Renal cortical epithelial cell (primary cell): ENCODE measurements around the gene NOSTRIN. TPM values are rescaled to one million over a fixed set of nuclear protein-coding genes. Genes with fewer than 3 reads are reported as not detected.
A peak's percentile ranks its signal among the peaks of the same experiment; 100 is the strongest.
"Not testable (repeated sequence)": the region's sequence is repeated elsewhere in the genome, so short reads cannot be mapped to it uniquely, and the experiment has no call there.

Experiments used
- DNase-seq: peaks from one replicate; pipeline ENCODE4 v3.0.0-alpha.2; 2011; ENCODE audit warnings: low read depth
- total RNA-seq: library from RNA; depleted of rRNA; stranded (reverse); fragments of >200 nt; gene quantifications from 2 replicates; pipeline ENCODE4 v1.2.3, GENCODE V29; 2014

The NOSTRIN gene
- total RNA-seq, 1 donor from 2014 or later, result 3.1 TPM

DNA sequence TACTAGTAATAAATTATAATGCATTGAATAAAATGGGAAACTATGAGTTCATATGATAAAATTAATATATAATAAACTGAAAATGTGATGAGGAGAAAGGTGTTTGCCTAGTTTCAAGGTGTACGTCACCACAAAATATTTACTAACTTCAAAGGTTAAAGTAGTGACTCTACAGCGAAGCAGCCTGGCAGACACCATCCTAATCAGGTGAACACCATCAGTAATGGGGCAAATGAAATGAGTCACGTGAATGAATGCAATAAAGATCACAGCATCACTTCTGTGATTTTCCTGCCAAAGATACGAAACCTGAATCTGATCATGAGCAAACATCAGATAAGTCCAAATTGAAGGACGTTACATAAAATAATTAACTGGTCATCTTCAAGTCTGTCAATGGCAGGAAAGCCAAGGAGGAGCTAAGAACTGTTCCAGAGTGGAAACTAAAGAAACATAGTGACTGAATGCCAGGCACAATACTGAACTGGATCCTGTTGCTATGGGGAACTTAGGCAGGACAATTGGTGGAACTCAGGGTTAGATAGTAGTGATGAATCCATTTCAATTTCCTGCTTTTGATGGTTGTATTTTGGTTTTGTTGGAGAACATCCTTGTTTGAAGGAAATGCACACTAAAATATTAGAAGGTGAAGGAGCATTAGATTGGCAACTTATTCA, 12.1 kb upstream of the NOSTRIN start:
- no peak for DNase-seq

DNA sequence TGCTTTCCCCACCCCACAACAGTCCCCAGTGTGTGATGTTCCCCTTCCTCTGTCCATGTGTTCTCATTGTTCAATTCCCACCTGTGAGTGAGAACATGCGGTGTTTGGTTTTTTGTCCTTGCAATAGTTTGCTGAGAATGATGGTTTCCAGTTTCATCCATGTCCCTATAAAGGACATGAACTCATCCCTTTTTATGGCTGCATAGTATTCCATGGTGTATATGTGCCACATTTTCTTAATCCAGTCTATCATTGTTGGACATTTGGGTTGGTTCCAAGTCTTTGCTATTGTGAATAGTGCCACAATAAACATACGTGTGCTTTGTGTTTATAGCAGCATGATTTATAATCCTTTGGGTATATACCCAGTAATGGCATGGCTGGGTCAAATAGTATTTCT, 11.3 kb upstream of the NOSTRIN start:
- DNase-seq, result not testable (repeated sequence)

DNA sequence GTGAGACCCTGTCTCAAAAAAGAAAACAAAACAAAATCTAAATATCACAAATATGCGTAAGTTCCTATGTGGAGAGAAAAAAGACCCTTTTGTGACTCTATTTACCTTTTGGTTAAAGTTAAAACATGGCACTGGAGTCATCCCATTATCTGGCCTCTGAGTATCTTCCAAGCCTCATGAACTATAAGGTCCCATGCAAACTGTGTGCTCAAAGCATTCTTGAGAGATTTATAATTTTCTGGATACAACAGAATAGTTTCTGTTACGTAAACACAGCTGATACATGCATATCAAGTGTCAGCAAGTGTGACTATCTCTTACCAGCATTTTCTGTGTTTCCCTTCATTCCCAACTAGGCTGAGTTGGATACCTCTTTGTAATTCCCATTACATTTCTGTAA, 8.8 kb upstream of the NOSTRIN start:
- no peak for DNase-seq

DNA sequence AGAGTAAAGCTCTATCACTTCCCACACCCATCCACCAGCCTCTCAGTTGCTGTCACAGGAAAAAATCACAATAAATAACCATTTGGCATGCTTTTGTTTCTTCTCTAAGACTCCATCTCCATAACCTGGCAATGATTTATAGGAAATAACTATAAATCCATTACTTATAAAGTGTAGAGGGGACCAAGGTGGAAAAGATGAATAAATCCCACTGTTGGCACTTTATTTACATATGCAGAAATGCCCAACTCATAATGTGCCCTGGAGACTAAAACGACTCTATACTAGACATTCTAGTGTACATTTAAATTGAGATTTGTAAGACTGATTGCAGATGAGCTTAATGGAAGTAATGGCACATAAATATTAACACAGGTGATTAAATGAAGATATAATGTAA, 7.5 kb upstream of the NOSTRIN start:
- peak; percentile 71 for DNase-seq

DNA sequence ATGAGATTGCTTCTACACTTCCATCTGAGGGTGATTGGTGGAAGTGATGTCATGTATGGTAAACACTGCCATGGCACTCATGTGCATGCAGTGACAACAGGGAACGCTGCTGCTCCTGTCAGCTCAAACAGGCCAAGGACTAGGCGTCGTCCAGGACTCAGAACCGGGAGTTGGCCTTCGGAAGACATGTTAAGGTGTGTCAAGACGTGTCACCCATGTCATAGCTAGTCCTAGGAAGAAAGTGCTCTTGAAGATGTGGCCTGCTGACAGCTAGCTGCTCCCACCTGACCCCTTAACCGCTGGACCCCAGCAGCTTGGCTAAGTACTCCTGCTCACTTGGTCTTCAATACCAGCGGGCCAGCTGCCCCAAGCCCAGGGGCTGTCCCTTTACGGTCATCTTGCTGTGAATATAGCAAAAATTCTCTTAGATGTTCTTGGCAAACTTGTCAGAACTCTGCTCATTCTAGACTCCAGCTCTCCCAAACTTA, 6.3 kb upstream of the NOSTRIN start:
- DNase-seq, result no peak

DNA sequence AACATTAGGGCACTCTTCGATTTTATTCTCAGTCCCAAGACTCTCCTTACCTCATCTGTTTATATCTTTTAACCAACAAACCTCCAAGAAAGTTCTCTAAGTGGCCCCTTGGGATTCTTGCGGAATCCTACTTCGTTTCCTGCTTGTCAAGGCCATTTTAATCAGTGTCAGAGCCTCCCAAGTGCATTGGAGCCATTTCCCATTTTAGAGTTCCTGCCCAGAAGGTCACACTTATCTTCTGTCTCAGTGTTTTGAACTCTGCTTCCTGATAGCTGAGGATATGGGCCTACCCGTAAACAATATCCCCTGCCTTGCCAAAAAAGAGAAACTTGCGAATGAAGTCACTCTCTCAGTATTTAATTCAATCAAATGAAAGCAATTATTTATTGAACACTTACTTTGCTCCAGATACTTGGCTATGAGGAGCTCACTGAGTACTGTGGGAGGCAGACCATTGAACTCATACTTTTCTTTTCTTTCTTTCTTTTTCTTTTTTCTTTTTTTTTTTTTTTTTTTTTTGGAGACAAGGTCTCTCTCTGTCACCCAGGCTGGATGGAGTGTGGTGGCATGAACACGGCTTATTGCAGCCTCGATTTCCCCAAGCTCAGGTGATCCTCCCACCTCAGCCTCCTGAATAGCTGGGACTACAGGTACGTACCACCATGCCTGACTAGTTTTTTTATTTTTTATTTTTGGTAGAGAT, 5.7 kb upstream of the NOSTRIN start:
- no peak for DNase-seq

DNA sequence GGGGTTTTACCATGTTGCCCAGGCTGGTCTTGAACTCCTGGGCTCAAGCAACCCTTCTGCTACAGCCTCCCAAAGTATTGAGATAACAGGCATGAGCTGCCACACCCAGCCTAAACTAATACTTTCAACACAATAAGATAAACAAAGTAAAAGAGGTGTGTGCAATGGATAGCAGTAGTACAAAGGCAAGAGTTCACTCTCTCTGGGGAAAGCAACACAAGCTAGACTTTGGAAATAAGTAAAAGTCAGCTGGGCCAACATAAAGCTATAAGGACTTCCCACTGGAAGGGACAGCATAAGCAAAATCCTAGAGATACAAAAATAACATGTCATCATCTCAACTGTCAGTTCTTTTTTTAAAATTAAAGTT, 5.2 kb upstream of the NOSTRIN start:
- no peak for DNase-seq

DNA sequence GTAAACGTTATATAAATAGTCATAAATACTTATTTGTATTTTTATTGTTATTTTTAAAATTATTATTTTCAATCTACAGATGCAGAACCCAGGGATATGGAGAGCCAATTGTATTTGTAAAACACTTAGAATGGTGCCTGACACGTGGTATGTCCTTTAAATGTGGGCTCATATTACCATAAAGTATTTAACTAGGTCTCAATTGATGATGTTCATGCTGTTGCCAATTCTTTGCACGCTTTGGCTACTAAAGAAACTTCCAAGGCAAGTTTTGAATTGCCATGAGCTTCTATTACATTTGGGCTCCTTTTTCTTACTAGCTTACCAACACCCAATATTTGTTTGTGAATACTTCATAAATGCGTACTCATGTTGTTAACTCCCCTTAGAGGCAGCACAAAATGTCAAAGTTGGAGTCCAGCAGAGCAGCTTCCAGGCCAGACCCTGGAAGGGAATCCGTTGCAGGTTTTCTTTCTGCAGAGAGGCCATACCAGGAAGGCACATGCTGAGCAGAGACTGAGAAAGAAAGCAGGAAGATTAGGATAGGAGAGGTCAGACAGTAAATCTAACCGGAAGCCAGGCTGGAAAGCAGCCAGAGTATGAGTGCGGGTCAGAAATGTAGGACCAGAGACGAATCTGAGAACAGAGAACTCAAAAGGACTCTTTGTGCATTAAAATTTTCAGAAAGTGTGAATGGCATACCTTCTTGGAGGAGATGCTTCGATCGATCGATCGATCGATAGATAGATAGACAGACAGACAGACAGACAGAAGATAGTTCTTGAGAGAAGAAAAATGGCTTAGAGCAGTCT, 4.2 kb upstream of the NOSTRIN start:
- DNase-seq, result no peak

DNA sequence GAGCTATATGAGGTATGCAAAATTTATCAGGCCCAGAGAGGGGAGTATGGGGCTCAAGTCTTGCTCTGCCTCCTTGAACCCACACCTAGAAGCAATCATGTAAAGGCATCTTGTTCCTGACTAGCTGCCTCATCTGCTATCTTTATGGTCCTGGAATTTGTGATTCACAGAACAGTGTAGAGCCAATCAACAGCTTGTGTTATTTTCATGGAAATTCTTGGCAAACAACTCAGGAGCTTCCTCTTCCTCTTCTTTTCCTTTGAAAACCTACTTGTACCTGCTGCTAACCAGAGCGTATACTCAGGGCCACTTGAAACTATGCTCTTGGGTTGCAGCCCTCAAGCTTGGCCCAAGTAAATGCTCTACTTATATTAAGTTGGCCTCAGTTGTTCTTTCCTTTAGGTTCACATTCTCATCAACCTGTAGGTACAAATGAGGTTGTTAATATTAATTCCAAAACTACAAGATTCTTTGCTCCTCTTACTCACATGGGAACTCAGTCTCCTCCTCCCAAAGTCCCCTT, 3.5 kb upstream of the NOSTRIN start:
- DNase-seq, result no peak

DNA sequence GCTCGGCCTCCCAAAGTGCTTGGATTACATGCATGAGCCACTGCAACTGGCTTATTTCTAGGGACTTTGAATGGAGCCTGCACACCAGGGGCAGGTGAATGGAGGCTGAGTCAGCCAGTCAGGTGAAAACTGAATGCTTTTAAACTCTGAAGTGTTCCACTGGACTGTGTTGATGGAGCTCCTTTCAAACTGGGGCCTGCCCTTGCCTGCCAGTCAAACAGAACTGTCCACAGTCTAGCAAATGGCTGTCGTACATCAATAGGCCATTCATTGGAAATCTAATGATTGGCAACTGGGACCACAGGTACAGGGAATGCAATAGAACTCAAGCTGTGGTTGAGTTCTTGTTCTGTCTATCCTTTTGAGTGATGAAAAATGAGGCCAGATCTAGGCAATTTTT, 966 bp upstream of the NOSTRIN start:
- no peak for DNase-seq

DNA sequence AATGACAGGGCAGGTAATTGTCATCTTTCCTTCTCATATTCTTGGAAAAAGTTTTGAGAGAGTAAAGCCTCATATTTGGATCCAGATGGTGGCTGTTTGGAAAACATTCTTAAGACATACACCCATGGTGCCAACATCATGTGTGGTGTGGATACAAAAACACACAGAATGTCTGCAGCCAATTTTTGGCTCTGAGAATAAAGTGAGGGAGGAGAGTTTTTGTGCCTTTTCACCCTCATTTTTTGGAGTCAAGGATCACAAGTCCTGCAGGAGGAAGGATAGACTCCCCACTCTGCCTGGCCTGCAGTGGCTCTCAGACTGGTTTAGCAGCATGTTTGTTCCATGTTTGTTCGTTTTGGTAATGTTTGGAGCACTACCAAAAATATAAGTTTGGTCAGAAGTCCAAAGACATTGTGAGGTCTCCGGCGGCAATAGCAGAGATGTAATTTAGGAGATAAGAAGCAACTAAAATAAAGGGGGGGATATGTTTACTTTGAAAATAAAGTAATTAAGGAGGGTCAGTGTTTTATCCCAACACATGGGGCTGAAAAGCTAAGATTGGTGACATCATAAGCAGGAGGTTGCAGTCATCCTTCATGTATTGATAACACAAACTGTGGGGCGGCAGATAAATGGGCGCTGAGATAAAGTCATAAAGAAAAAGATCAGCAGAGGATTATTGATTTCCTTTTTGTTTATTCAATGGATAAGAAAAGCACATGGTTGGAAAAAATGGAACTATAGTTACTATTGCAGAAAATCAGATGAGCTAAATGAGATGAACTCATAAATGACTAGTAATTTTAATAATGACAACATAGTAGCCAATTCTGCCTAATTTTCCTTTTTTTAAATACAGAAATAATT, 655 bp downstream of the NOSTRIN start:
- no peak for DNase-seq

DNA sequence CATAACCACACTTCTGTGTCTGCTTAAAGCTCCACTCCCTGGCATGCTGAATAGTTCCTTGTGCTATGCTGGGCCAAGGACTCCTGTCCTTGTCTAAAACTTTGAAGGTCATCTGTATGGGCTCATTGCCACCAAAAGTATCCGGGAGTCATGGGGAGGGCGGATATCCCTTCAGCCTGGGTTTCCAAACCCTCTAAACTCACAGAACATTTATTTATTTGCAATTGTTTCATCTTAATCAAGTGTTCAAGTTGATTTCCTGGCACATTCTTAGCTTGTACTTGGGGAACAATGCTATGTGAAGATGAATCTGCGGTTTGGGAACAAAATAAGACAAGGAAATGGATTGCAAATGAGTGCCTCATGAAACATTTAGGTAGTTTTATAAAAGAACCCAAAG, 1.8 kb downstream of the NOSTRIN start:
- no peak for DNase-seq

DNA sequence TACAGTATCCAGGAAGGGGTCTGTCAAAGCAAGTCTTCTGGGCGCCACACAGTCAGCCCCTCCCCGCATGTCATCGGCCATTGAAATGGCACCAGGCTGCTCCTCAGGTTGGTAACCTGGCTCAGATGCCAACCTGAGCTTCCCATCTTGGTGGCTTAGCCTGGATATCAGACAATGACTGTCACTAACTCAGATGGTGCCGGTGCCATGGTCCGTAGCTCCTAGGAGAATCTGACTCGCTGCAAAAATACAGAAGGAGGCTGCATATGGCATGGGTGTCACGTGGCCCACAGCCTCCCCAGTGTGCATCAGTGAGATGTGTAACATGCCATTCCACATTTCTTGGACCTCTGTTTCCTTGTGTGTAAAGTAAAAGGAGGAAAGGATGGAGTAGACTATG, 3.2 kb downstream of the NOSTRIN start:
- no peak for DNase-seq

DNA sequence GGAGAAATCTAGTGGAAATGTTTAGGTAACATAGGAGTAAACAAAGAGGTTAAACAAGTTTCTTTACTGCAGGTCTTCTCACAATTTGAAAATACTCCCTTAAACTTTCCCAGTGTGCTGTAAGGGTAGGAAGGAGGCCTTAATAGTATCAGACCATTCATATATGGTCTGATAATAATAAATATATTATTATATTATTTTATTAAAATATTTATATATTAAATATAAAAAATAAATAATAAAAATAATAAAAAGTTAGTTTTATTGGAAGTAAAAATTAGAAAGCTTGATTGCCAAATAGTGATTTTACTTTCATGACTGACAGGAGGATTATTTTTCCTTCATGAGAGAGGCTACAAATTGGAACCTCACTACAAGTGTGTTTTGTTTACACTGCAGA, 7.1 kb downstream of the NOSTRIN start:
- no peak for DNase-seq

DNA sequence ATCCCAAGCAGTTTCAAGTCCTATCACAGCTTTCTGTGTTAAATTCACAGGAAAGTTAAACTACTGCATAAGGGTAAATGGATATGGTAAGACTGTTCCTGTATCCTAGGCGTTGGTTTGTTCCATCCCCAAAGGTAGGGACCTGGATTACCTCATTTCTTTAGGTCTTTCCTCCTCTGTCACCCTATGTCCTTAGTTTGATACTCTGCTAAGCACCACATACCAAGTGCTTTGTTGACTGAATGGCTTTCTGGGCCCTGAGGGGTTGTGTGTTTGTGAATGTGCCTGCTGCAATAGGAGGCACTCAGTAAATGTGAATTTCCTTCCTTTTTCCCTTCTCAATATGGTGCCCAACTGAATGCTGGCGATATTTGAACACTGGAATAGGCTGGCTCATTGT, 7.8 kb downstream of the NOSTRIN start:
- DNase-seq, result no peak

DNA sequence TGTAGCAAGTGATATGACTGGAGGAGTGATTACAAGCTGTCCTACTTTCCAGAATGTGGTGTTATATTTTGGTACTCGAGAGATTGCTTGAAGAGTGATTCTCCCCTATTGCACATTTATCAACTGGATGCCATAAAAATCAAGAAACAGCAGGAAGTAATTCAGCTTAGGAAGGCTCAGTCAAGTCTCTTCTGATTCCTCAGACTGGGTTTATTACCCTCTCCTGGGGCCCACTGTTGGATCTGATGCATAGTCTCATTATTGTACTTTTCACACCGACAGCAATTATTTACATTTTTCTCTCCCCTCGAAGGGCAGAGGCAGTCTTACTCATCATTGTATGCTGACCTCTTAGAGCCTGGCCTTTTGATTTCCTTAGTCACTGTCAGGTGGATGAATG, 9.3 kb downstream of the NOSTRIN start:
- DNase-seq, result no peak

DNA sequence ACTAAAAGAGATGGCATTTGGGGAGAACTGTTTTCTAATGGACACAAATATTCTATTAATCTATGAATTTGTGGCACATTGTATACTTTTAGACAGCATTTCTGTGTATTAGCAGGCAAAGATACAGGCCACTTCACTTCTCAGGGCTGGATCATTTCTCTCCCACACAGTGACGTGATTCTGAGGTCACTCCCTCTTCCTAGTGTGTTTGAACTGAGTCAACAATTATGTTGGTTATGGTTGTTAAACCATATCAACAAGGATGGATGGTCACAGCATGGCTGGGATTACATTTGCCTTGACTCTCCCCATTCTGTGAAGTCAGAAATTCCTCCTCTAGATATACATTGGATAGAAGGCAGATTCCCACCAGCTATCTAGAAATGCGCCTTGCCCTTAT, 11.6 kb downstream of the NOSTRIN start:
- peak; percentile 72 for DNase-seq

DNA sequence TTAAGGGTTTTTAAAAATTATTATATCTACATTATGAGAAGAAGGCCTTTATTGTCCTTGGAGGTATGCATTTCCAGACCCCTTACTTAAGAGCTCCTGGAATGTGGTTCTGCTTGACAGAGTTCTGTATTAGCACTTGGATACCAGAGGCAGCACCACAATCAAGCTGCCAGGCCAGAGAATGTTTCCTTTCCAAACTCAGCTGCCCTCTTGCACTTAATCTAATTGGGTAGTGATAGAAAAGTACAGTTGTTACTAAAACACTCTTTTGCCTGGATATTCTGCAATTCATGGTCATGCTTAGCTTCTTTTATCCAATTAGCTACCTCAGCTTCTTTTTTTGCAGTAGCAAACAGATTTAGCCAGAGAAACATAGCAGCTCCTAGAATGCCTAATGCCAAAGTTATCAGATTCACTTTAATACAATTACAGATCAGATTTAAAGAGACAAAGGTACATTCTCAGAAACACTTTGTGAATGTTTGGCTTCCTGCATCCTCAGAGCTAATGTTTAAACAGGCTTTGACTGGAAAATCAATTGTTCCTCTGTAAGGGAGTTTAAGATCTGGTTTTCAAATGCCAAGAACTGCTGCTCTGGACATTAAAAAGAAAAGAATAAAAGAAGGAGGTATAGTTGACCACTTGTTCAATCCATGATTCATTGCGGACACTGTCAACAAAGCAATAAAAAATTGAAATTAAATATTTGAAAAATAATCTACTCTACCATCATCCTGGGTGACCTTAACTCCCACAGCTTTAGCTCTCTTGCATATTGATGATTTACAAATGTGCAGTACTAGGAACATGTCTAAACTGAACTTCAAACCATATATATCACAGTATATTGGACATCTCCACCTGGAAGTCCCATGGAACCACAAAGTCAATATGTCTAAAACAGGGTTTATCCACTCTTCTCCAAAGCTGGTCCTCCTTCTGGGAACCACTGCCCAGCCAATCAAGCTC, 12.8 kb downstream of the NOSTRIN start:
- DNase-seq, result peak; percentile 91

DNA sequence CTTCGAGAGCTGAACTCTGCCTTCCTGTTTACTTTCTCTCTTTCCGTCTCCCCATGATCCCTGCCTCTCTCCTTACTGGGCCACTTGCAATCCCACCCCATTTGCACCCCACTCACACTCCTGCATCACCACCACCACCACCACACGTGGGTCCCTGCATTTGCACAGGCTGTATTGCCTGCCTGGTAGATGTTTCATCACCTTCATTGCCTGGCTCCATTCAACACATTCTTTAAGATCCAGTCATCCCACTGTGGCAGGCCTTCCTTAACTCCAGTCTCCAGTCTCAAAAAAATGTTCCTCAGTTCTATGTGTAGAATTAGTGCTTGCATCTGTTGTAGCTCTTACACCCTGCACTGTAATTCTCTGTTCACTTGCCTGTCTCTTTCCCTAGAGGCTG, 13.9 kb downstream of the NOSTRIN start:
- DNase-seq, result peak; percentile 95

DNA sequence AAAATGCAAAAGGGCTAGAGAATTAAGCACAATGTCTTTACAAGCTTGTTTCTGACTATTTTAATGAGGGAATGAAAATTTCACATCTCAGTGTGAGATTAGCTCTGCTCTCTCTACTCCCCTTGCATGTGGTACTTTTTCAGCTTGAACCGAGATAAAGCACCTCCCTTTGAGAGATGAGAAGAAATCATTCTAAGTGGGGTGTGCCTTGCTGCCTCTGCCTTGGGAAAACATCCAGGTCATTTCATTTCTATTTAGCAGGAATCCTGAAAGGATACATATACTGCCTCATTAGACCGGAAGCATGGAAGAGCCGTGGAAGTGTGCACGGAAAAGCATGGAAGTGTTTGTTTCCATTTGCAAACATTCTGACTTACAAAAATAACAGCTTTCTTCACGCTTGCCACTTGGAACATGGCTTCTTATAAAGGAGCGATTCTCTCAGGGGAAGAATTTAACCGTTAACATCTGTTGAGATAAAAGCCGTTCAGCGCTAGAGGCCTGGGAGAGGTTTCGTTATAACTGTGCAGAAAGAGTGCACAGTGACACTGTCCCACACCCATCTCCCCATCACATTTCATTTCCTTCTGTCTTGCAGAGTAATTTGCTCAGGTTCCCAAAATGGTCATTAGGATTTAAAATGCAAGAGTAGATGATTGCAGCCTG, 16.7 kb downstream of the NOSTRIN start:
- no peak for DNase-seq
